HFF-Myc (cell line): ENCODE measurements around the gene DOCK9.

ENCODE experiments used
- DNase-seq: peaks from one replicate; pipeline ENCODE4 v3.0.0-alpha.2; 2011; ENCODE audit warnings: low read depth; ENCODE audit errors: extremely low read depth
- H3K4me3 ChIP-seq: replicated peaks from 2 replicates; pipeline ENCODE4 v1.5.1; 2011; ENCODE audit warnings: low read depth, mild to moderate bottlenecking, control low read depth, low read length
- CTCF ChIP-seq: IDR thresholded peaks from 2 replicates; pipeline ENCODE4 v1.5.1; 2012; ENCODE audit warnings: mild to moderate bottlenecking, low read depth, low read length, control low read depth; ENCODE audit errors: missing control alignments

DOCK9 gene

GRCh38 chr13:99003851-99004471 is 26.1 kb upstream of the DOCK9 start:
- no peak for DNase-seq
- H3K4me3 ChIP-seq, result no peak overlapping the region
- TF ChIP-seq CTCF, result no peak

- no peak for TF ChIP-seq CTCF
- H3K4me3 ChIP-seq, result no peak overlapping the region
- no peak for DNase-seq
Measured at GRCh38 chr13:99003186-99003585, 25.3 kb upstream of the DOCK9 start.

GRCh38 chr13:99002172-99002710 is 24.4 kb upstream of the DOCK9 start:
- no peak overlapping the region for H3K4me3 ChIP-seq
- no peak for TF ChIP-seq CTCF
- DNase-seq, result no peak

DNA sequence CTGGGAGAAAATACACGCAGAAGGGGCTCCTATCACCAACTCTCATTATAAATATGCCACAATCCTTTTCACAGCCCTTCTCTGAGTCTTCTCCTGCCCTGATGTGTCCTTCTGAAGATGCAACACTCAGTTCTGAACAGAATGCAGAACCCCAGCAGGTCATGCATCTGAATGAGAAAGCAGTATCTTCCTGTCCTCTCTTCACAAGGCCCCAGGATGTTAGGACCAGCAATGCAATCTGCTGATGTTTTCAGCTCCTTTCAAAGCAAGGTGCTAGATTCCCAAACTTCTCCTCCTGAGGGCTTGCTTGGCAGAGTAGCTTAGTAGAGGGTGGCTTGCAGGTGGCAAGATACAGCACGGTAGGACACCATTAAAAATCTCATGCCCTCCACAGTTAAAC is 22.3 kb upstream of the DOCK9 start:
- DNase-seq, result no peak
- no peak for TF ChIP-seq CTCF
- no peak overlapping the region for H3K4me3 ChIP-seq

DNA sequence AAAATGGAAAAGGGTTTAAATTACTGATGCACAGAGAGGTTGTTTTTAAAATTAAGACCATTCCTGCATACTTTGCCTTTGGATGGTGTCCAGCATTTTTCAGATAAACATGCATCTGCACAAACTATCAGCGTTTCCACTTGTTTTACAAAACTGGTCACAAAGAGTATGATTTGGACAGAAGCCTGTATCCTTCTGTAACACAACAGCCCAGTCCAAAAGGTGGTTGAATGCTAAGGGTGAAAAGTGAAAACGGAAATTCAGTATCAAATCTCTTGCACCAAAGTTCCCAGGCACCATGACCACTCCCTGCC is 21.7 kb upstream of the DOCK9 start:
- no peak for TF ChIP-seq CTCF
- no peak for DNase-seq
- H3K4me3 ChIP-seq, result no peak overlapping the region

- no peak for DNase-seq
- H3K4me3 ChIP-seq, result no peak overlapping the region
- TF ChIP-seq CTCF, result no peak
Measured at GRCh38 chr13:98998831-98999638, 21.2 kb upstream of the DOCK9 start.
